Stimulated activated naive CD4-positive, alpha-beta T cell treated with Interleukin-2 at 50 U/mL for 16 hours (primary cell): ENCODE measurements around the gene PTK7.

Source experiments
- DNase-seq: peaks from one replicate; lab custom pipeline; 2025; lab: John Stamatoyannopoulos, UW

PTK7 gene

GRCh38 chr6:43086022-43086658 lies 10.0 kb downstream of the PTK7 start:
- no peak for DNase-seq

- DNase-seq: no peak
Measured at GRCh38 chr6:43088654-43089056, 12.5 kb downstream of the PTK7 start.

- DNase-seq: no peak
Measured at GRCh38 chr6:43089467-43089866, 13.4 kb downstream of the PTK7 start.

GRCh38 chr6:43089874-43090558 lies 13.9 kb downstream of the PTK7 start:
- no peak for DNase-seq

- no peak for DNase-seq
Measured at GRCh38 chr6:43090559-43090956, 14.4 kb downstream of the PTK7 start.

GRCh38 chr6:43091020-43091419 lies 14.9 kb downstream of the PTK7 start:
- no peak for DNase-seq

- no peak for DNase-seq
Measured at GRCh38 chr6:43091436-43091991, 15.4 kb downstream of the PTK7 start.

- DNase-seq: no peak
Measured at GRCh38 chr6:43092635-43093034, 16.5 kb downstream of the PTK7 start.

- DNase-seq: no peak
Measured at GRCh38 chr6:43093436-43094289, 17.5 kb downstream of the PTK7 start.

- DNase-seq: no peak
Measured at GRCh38 chr6:43095939-43096338, 19.8 kb downstream of the PTK7 start.

GRCh38 chr6:43096451-43097097 lies 20.5 kb downstream of the PTK7 start:
- no peak for DNase-seq

- no peak for DNase-seq
Measured at GRCh38 chr6:43097098-43097489, 21.0 kb downstream of the PTK7 start.

GRCh38 chr6:43097502-43097901 lies 21.4 kb downstream of the PTK7 start:
- no peak for DNase-seq

- DNase-seq: no peak
Measured at GRCh38 chr6:43101497-43101896, 25.4 kb downstream of the PTK7 start.

- DNase-seq: no peak
Measured at GRCh38 chr6:43103253-43103876, 27.3 kb downstream of the PTK7 start.

GRCh38 chr6:43105538-43106222 lies 29.6 kb downstream of the PTK7 start:
- no peak for DNase-seq

GRCh38 chr6:43107344-43108062 lies 31.4 kb downstream of the PTK7 start:
- no peak for DNase-seq

GRCh38 chr6:43113431-43114260 lies 37.5 kb downstream of the PTK7 start:
- no peak for DNase-seq

GRCh38 chr6:43115365-43115764 lies 39.3 kb downstream of the PTK7 start:
- no peak for DNase-seq
